Daoy (cell line): ENCODE measurements around the gene SLFN14. TPM values are rescaled to one million over a fixed set of nuclear protein-coding genes. Genes with fewer than 3 reads are reported as not detected.
"Not testable (repeated sequence)": the region's sequence is repeated elsewhere in the genome, so short reads cannot be mapped to it uniquely, and the experiment has no call there.

ENCODE experiments used
- DNase-seq: peaks from one replicate; pipeline ENCODE4 v3.0.0-alpha.2; 2015; ENCODE audit warnings: low read depth
- total RNA-seq: library from RNA; depleted of rRNA; stranded (reverse); fragments of >200 nt; shearing (Covaris generic); gene quantifications from 2 replicates; pipeline ENCODE4 v1.2.3, GENCODE V29; 2014; rRNA removed

SLFN14 gene
- total RNA-seq, 1 experiment from 2014 or later: not detected

GRCh38 chr17:35521654-35522256, 38.9 kb downstream of the SLFN14 start:
- DNase-seq: peak; percentile 68

- DNase-seq: no peak
These were observed 39.5 kb downstream of the SLFN14 start for GRCh38 chr17:35521150-35521549.

- DNase-seq: no peak
These were observed 40.6 kb downstream of the SLFN14 start for GRCh38 chr17:35519906-35520442.

- DNase-seq: no peak
These were observed 41.2 kb downstream of the SLFN14 start for GRCh38 chr17:35519439-35519838.

- not testable (repeated sequence) for DNase-seq
These were observed 42.2 kb downstream of the SLFN14 start for GRCh38 chr17:35518431-35518830.

GRCh38 chr17:35515027-35515426, 45.6 kb downstream of the SLFN14 start:
- no peak for DNase-seq

GRCh38 chr17:35514564-35514963, 46.1 kb downstream of the SLFN14 start:
- peak; percentile 42 for DNase-seq

Other genes with a start within 250 kb of the SLFN14 start
- 49.2 and 66.6 TPM in 2 replicates for gene SLFN11, start 187.2 kb downstream of the SLFN14 start, total RNA-seq
- 21.4 and 24.3 TPM in 2 replicates for gene SLFN12, start 128.3 kb downstream of the SLFN14 start, total RNA-seq
- gene SLFN13, start 112.1 kb downstream of the SLFN14 start, total RNA-seq: 0.86 and 2.3 TPM in 2 replicates
- gene SLFN12L, start 23.1 kb downstream of the SLFN14 start, total RNA-seq: 0.91 and 1.1 TPM in 2 replicates
- gene PEX12, start 17.8 kb upstream of the SLFN14 start, total RNA-seq: 11.0 and 13.5 TPM in 2 replicates
- gene AP2B1, start 26.5 kb upstream of the SLFN14 start, total RNA-seq: 87.9 and 88.1 TPM in 2 replicates
- 0.39 and 3.5 TPM in 2 replicates for gene RASL10B, start 170.8 kb upstream of the SLFN14 start, total RNA-seq
- gene GAS2L2, start 192.4 kb upstream of the SLFN14 start, total RNA-seq: not detected in 2 replicates
- not detected in 2 replicates for gene C17orf50, start 200.1 kb upstream of the SLFN14 start, total RNA-seq
- 0.40 TPM in 1 of 2 replicates, not detected in the other for gene MMP28, start 234.8 kb upstream of the SLFN14 start, total RNA-seq
- gene TAF15, start 248.7 kb upstream of the SLFN14 start, total RNA-seq: 12.1 and 15.9 TPM in 2 replicates